IMR-90 (cell line): Measurements from ENCODE around the gene ARHGAP18. TPM values are rescaled to one million over a fixed set of nuclear protein-coding genes. Genes with fewer than 3 reads are reported as not detected.
A peak's percentile ranks its signal among the peaks of the same experiment; 100 is the strongest.

Experiments used
- ATAC-seq: fragments of 200-7000 bp; cut with Tn5 transposase; 2 replicates; pipeline ENCODE4 v1.9.1; 2020; ENCODE audit warnings: low read depth, mild to moderate bottlenecking, moderate library complexity
- BruUV-seq: library from RNA; stranded (reverse); fragments of 400-500 nt; replicated peaks from 2 replicates; lab custom pipeline; 2021; lab: Mats Ljungman, UMichigan
- CTCF ChIA-PET: fragments of 300-600 bp; formaldehyde crosslinking; extraction: SDS; loops from one replicate; lab custom pipeline; 2021; ENCODE audit warnings: antibody characterized with exemption; lab: Yijun Ruan, JAX
- POLR2A ChIA-PET: fragments of 300-600 bp; sonication (Branson Sonifier 250); formaldehyde crosslinking; loops from one replicate; lab custom pipeline; 2022; ENCODE audit warnings: antibody characterized with exemption; ENCODE audit not compliant: unreplicated experiment; lab: Charles Lee
- DNase-seq: peaks from one replicate; pipeline ENCODE4 v3.0.0; 2013
- H2AFZ ChIP-seq: replicated peaks from 2 replicates; pipeline ENCODE3; 2013; ENCODE audit warnings: low read length, mild to moderate bottlenecking; ENCODE audit not compliant: poor library complexity
- H2AK5ac ChIP-seq: 2 replicates; pipeline ENCODE4 v1.6.1; 2013; ENCODE audit warnings: low read depth, low read length, inconsistent platforms
- H2AK9ac ChIP-seq: replicated peaks from 2 replicates; pipeline ENCODE3; 2013; ENCODE audit warnings: mild to moderate bottlenecking, low read depth, low read length, moderate library complexity; ENCODE audit not compliant: poor library complexity
- H2BK120ac ChIP-seq: 2 replicates; pipeline ENCODE4 v1.6.1; 2013; ENCODE audit warnings: low read depth, low read length, inconsistent platforms
- H2BK15ac ChIP-seq: 3 replicates; pipeline ENCODE4 v1.6.1; 2013; ENCODE audit warnings: low read depth, low read length, inconsistent platforms
- H2BK20ac ChIP-seq: 2 replicates; pipeline ENCODE4 v1.6.1; 2013; ENCODE audit warnings: low read depth, mild to moderate bottlenecking, inconsistent platforms, low read length, moderate library complexity
- H2BK5ac ChIP-seq: 2 replicates; pipeline ENCODE4 v1.6.1; 2013; ENCODE audit warnings: mild to moderate bottlenecking, low read depth, low read length, inconsistent platforms; ENCODE audit not compliant: poor library complexity, severe bottlenecking
- H3K14ac ChIP-seq: replicated peaks from 2 replicates; pipeline ENCODE4 v1.6.1; 2013; ENCODE audit warnings: low read depth, low read length, inconsistent platforms
- H3K18ac ChIP-seq: 2 replicates; pipeline ENCODE4 v1.6.1; 2013; ENCODE audit warnings: low read depth, low read length, control low read depth
- H3K23ac ChIP-seq: 2 replicates; pipeline ENCODE4 v1.6.1; 2013; ENCODE audit warnings: low read depth, low read length, inconsistent platforms
- H3K27ac ChIP-seq: 2 replicates; pipeline ENCODE4 v1.5.1; 2013; ENCODE audit warnings: mild to moderate bottlenecking, control low read depth, low read length; ENCODE audit not compliant: insufficient read depth
- H3K27me3 ChIP-seq: 2 replicates; pipeline ENCODE4 v1.6.1; 2013; ENCODE audit warnings: low read length; ENCODE audit not compliant: control insufficient read depth, insufficient read depth
- H3K36me3 ChIP-seq: 2 replicates; pipeline ENCODE4 v1.6.1; 2013; ENCODE audit warnings: low read length, mixed read lengths; ENCODE audit not compliant: control insufficient read depth, insufficient read depth
- H3K4ac ChIP-seq: 2 replicates; pipeline ENCODE4 v1.6.1; 2013; ENCODE audit warnings: low read depth, low read length, inconsistent platforms
- H3K4me1 ChIP-seq: 2 replicates; pipeline ENCODE4 v1.6.1; 2013; ENCODE audit warnings: low read length, mixed read lengths; ENCODE audit not compliant: control insufficient read depth, insufficient read depth
- H3K4me2 ChIP-seq: 2 replicates; pipeline ENCODE4 v1.6.1; 2013; ENCODE audit warnings: low read depth, mild to moderate bottlenecking, control low read depth, low read length, moderate library complexity
- H3K4me3 ChIP-seq: 2 replicates; pipeline ENCODE4 v1.5.1; 2013; ENCODE audit warnings: low read depth, mild to moderate bottlenecking, control low read depth, low read length, moderate library complexity; ENCODE audit not compliant: insufficient read depth
- H3K56ac ChIP-seq: 2 replicates; pipeline ENCODE4 v1.6.1; 2013; ENCODE audit warnings: low read length, inconsistent platforms; ENCODE audit not compliant: insufficient read depth; ENCODE audit errors: extremely low read depth
- H3K79me1 ChIP-seq, 2 experiments: 2 replicates each; pipeline ENCODE4 v1.6.1; 2013; ENCODE audit warnings: low read length in 2 of 2, inconsistent platforms in 1 of 2, low read depth in 1 of 2
- H3K9ac ChIP-seq: 2 replicates; pipeline ENCODE4 v1.6.1; 2013; ENCODE audit warnings: low read depth, low read length, control low read depth
- H3K9me1 ChIP-seq: 2 replicates; pipeline ENCODE4 v1.6.1; 2013; ENCODE audit warnings: low read length, inconsistent platforms; ENCODE audit not compliant: insufficient read depth
- H3K9me3 ChIP-seq: 2 replicates; pipeline ENCODE4 v1.6.1; 2013; ENCODE audit warnings: low read length; ENCODE audit not compliant: control insufficient read depth, insufficient read depth
- H4K20me1 ChIP-seq: 2 replicates; pipeline ENCODE4 v1.6.1; 2013; ENCODE audit warnings: low read length, inconsistent platforms; ENCODE audit not compliant: insufficient read depth
- H4K5ac ChIP-seq: 2 replicates; pipeline ENCODE4 v1.6.1; 2013; ENCODE audit warnings: mild to moderate bottlenecking, low read depth, low read length, control low read depth
- H4K8ac ChIP-seq, 2 experiments: 2 replicates each; pipeline ENCODE4 v1.6.1; 2013; ENCODE audit warnings: low read depth in 2 of 2, low read length in 2 of 2, control low read depth in 1 of 2, inconsistent platforms in 1 of 2
- H4K91ac ChIP-seq: 2 replicates; pipeline ENCODE4 v1.6.1; 2013; ENCODE audit warnings: low read depth, low read length, inconsistent platforms; ENCODE audit not compliant: insufficient read depth
- BHLHE40 ChIP-seq: fragments of 150-350 bp; IDR thresholded peaks from 2 replicates; pipeline ENCODE4 v1.6.1; 2016; ENCODE audit warnings: mild to moderate bottlenecking, low read depth, low read length
- CEBPB ChIP-seq: IDR thresholded peaks from 2 replicates; pipeline ENCODE4 v1.6.1; 2012; ENCODE audit warnings: low read depth, low read length, improper control_type of control experiment
- CHD1 ChIP-seq: IDR thresholded peaks from 2 replicates; pipeline ENCODE4 v1.6.1; 2012; ENCODE audit warnings: low read depth, low read length, improper control_type of control experiment
- CTCF ChIP-seq: conservative IDR thresholded peaks from 2 replicates; pipeline ENCODE4 v1.5.1; 2012; ENCODE audit warnings: mild to moderate bottlenecking, low read depth, low read length, improper control_type of control experiment
- ELK1 ChIP-seq: fragments of 150-350 bp; IDR thresholded peaks from 2 replicates; pipeline ENCODE4 v1.6.1; 2016; ENCODE audit warnings: low read depth, mild to moderate bottlenecking, low read length, moderate library complexity, borderline replicate concordance
- FOS ChIP-seq: fragments of 150-350 bp; IDR thresholded peaks from 2 replicates; pipeline ENCODE4 v1.6.1; 2016; ENCODE audit warnings: low read depth, low read length
- MAFK ChIP-seq: IDR thresholded peaks from 2 replicates; pipeline ENCODE4 v1.6.1; 2012; ENCODE audit warnings: low read depth, low read length, improper control_type of control experiment
- MAZ ChIP-seq: IDR thresholded peaks from 2 replicates; pipeline ENCODE4 v1.6.1; 2012; ENCODE audit warnings: low read depth, mild to moderate bottlenecking, low read length, improper control_type of control experiment, moderate library complexity, borderline replicate concordance
- MXI1 ChIP-seq: IDR thresholded peaks from 2 replicates; pipeline ENCODE4 v1.6.1; 2012; ENCODE audit warnings: low read depth, mild to moderate bottlenecking, low read length, moderate library complexity, borderline replicate concordance
- NFE2L2 ChIP-seq: fragments of 150-350 bp; IDR thresholded peaks from 2 replicates; pipeline ENCODE4 v1.6.1; 2016; ENCODE audit warnings: low read depth, mild to moderate bottlenecking, low read length
- POLR2A ChIP-seq: IDR thresholded peaks from 2 replicates; pipeline ENCODE4 v1.6.1; 2012; ENCODE audit warnings: mild to moderate bottlenecking, low read depth, low read length
- RAD21 ChIP-seq: IDR thresholded peaks from 2 replicates; pipeline ENCODE4 v1.6.1; 2012; ENCODE audit warnings: low read length, improper control_type of control experiment
- RCOR1 ChIP-seq: IDR thresholded peaks from 2 replicates; pipeline ENCODE4 v1.6.1; 2012; ENCODE audit warnings: mild to moderate bottlenecking, low read length, improper control_type of control experiment; ENCODE audit not compliant: insufficient replicate concordance
- RFX5 ChIP-seq: IDR thresholded peaks from 2 replicates; pipeline ENCODE4 v1.8.0; 2012; ENCODE audit warnings: low read depth, mild to moderate bottlenecking, low read length, moderate library complexity
- SMC3 ChIP-seq: fragments of 150-350 bp; IDR thresholded peaks from 2 replicates; pipeline ENCODE4 v1.6.1; 2016; ENCODE audit warnings: low read depth, mild to moderate bottlenecking, antibody characterized with exemption, low read length, moderate library complexity
- USF2 ChIP-seq: fragments of 150-350 bp; IDR thresholded peaks from 2 replicates; pipeline ENCODE4 v1.6.1; 2017; ENCODE audit warnings: mild to moderate bottlenecking, antibody characterized with exemption, low read length, low read depth
- dilution Hi-C: fragments of 300-500 bp; cut with HindIII; formaldehyde crosslinking; loops from one replicate; pipeline ENCODE4 v1.14.3; 2018; ENCODE audit warnings: low sequenced_read_pairs; ENCODE audit not compliant: unreplicated experiment
- in situ Hi-C: fragments of 300-500 bp; cut with MboI; formaldehyde crosslinking; loops from 3 replicates; pipeline ENCODE4 v1.14.3; 2019; ENCODE audit warnings: low sequenced_read_pairs, inconsistent platforms, mixed read lengths
- intact Hi-C: fragments of 100-400 bp; cut with micrococcal nuclease; formaldehyde crosslinking; loops from 2 replicates; pipeline ENCODE4 v1.10.0; 2022
- polyA plus RNA-seq, 3 experiments: library from polyadenylated mRNA; depleted of rRNA; stranded (reverse); fragments of >200 nt; gene quantifications; 2 replicates each; pipeline ENCODE4 v1.2.3, GENCODE V29; 2012; ENCODE audit warnings: low replicate concordance in 1 of 3
- total RNA-seq: library from RNA; depleted of rRNA; stranded (reverse); fragments of >200 nt; gene quantifications from 2 replicates; pipeline ENCODE4 v1.2.3, GENCODE V29; 2012

ARHGAP18 gene
- total and polyA plus RNA-seq, 2 of the 4 experiments (the other 2 are of a cell fraction): 6.2 to 17.0 TPM

- H2BK20ac ChIP-seq: no peak overlapping the region
- H2AK5ac ChIP-seq: no peak overlapping the region
- H3K9ac ChIP-seq: peak overlapping the region; percentile 19; the same call in 1 of the 2 replicates
- H3K14ac ChIP-seq: peak overlapping the region; percentile 16; the same call in 1 of the 2 replicates
- H3K4me1 ChIP-seq: peaks cover 21% of the 10 kb centered on the region
- H4K20me1 ChIP-seq: no peaks in the 10 kb centered on the region
- DNase-seq (no peak), ATAC-seq (no peak)
- in situ Hi-C loops (no loop called here), dilution Hi-C loops (no loop called here), intact Hi-C loops (no loop called here)
- H2BK120ac ChIP-seq: peak overlapping the region; percentile 66; the same call in 1 of the 2 replicates
- 0 out of 2 replicates have a peak, but pooled peaks cover 4% of the 10 kb centered on the region for H3K9me1 ChIP-seq
- peak overlapping the region; percentile 9; the same call in 1 of the 2 replicates for H4K5ac ChIP-seq
- CTCF ChIA-PET: no interaction called here
- H2AFZ ChIP-seq: no peak overlapping the region
- no peaks in the 10 kb centered on the region for H3K9me3 ChIP-seq
- no peaks in the 10 kb centered on the region for H3K27me3 ChIP-seq
- no peak overlapping the region for H2AK9ac ChIP-seq
- BruUV-seq: no TSS peak
- peak overlapping the region; percentile 15; the same call in 1 of the 2 replicates for H4K91ac ChIP-seq
- POLR2A ChIA-PET: no interaction called here
- peak overlapping the region; percentile 70; the same call in 1 of the 2 replicates for H3K4me2 ChIP-seq
- peak overlapping the region in 1 of 2 experiments; percentile 57; a peak in 1 of 4 replicates for H4K8ac ChIP-seq
- no peak overlapping the region for H3K27ac ChIP-seq
- peak overlapping the region; percentile 87; the same call in 1 of the 3 replicates for H2BK15ac ChIP-seq
- H3K56ac ChIP-seq: no peak overlapping the region; the same call in 1 of the 2 replicates
- peak overlapping the region; percentile 54; the same call in 1 of the 2 replicates for H3K4ac ChIP-seq
- H3K4me3 ChIP-seq: no peak overlapping the region
- H3K23ac ChIP-seq: no peak overlapping the region
- TF ChIP-seq NFE2L2 (no peak), CTCF (no peak), BHLHE40 (no peak), MAFK (no peak), MAZ (no peak), RFX5 (no peak), FOS (no peak), ELK1 (no peak), CEBPB (no peak), USF2 (no peak), RCOR1 (no peak), CHD1 (no peak), RAD21 (no peak), MXI1 (no peak), SMC3 (no peak), POLR2A (no peak)
- H3K36me3 ChIP-seq: no peaks in the 10 kb centered on the region
- H3K18ac ChIP-seq: peak overlapping the region; percentile 67; the same call in 1 of the 2 replicates
- H3K79me1 ChIP-seq: peaks cover 6 to 36% of the 10 kb centered on the region in 2 experiments; a peak in 3 of 4 replicates
- H2BK5ac ChIP-seq: peak overlapping the region; percentile 80
These were observed 71.3 kb downstream of the ARHGAP18 start for GRCh38 chr6:129638686-129639085.
